Sigmoid colon (tissue), 7 donors: ENCODE data around the gene IGFLR1. TPM values are rescaled to one million over a fixed set of nuclear protein-coding genes. Genes with fewer than 3 reads are reported as not detected.

Experiments used
- DNase-seq: peaks from one replicate; pipeline ENCODE4 v3.0.0-alpha.2; 2019
- H3K27ac ChIP-seq, 4 donors: fragments of 200-600 bp; sonication (generic); one replicate each; pipeline ENCODE4 v1.5.1; 2016 to 2019; ENCODE audit warnings: mild to moderate bottlenecking in 1 of 4
- H3K27me3 ChIP-seq, 3 donors: fragments of 200-600 bp; sonication (generic); one replicate each; pipeline ENCODE4 v1.5.1; 2019; ENCODE audit warnings: mild to moderate bottlenecking in 1 of 3
- H3K36me3 ChIP-seq, 4 donors: fragments of 200-600 bp; sonication (generic); one replicate each; pipeline ENCODE4 v1.5.1; 2016 to 2019
- H3K4me1 ChIP-seq, 4 donors: fragments of 200-600 bp; sonication (generic); one replicate each; pipeline ENCODE4 v1.5.1; 2017 to 2019
- H3K4me3 ChIP-seq, 4 donors: fragments of 200-600 bp; sonication (generic); one replicate each; pipeline ENCODE4 v1.5.1; 2017 to 2019; ENCODE audit warnings: mild to moderate bottlenecking in 2 of 4, moderate library complexity in 1 of 4
- H3K9me3 ChIP-seq, 4 donors: fragments of 200-600 bp in 3 of 4; sonication (generic) in 3 of 4; one replicate each; pipeline versions ENCODE4 v1.5.1 to v1.6.1; 2013 to 2019
- EP300 ChIP-seq, 4 donors: sonication (generic); formaldehyde crosslinking; IDR thresholded peaks; one replicate each; pipeline ENCODE4 v1.6.1; 2017; ENCODE audit warnings: antibody characterized with exemption in 4 of 4
- POLR2A ChIP-seq, 2 donors: fragments of 450-650 bp; IDR thresholded peaks; one replicate each; pipeline ENCODE4 v1.6.1; 2016; ENCODE audit warnings: antibody characterized with exemption in 2 of 2, mild to moderate bottlenecking in 2 of 2, moderate library complexity in 2 of 2
- POLR2AphosphoS5 ChIP-seq, 4 donors: sonication (generic); formaldehyde crosslinking; IDR thresholded peaks; one replicate each; pipeline ENCODE4 v1.6.1; 2017; ENCODE audit warnings: antibody characterized with exemption in 4 of 4
- WGBS, 2 donors: extraction: QIAGEN DNeasy Blood & Tissue Kit; methylation state at CpG; one replicate each; pipeline ENCODE4 v1.1.7; 2013; 5-methylcytosine and 5-hydroxymethylcytosine counted together
- intact Hi-C: fragments of 100-400 bp; cut with DNase I; formaldehyde crosslinking; loops from one replicate; pipeline ENCODE4 v1.15.1; 2023
- polyA plus RNA-seq, 3 donors: library from polyadenylated mRNA; stranded (reverse); fragments of 200-250 nt; gene quantifications; one replicate each; pipeline ENCODE4 v1.2.3, GENCODE V29; 2013
- total RNA-seq, 4 donors: library from RNA; depleted of rRNA; stranded (reverse); fragments of >200 nt; gene quantifications; one replicate each; pipeline ENCODE4 v1.1.0, GENCODE V29; 2016
- TF ChIP-seq, protein P1 (sequence below), 4 experiments: fragments of 450-650 bp in 3 of 4; fragments of 200-600 bp in 1 of 4; IDR thresholded peaks; one replicate each; pipeline ENCODE4 v1.5.1; 2016 to 2019; ENCODE audit warnings: antibody characterized with exemption in 4 of 4, mild to moderate bottlenecking in 3 of 4, moderate library complexity in 2 of 4
- donor health status: healthy with polysubstance abuse.
- donor health status: Bipolar disorder and iron deficiency.
- donor health status: healthy.

IGFLR1 gene
- total and polyA plus RNA-seq, 7 donors = 2.5 to 25.0 (median 9.0) TPM

- intact Hi-C loops = no loop called here
- TF ChIP-seq POLR2AphosphoS5 (IDR thresholded peaks at IDR 0.05) (no peak), EP300 (IDR thresholded peaks at IDR 0.05) (no peak)
- TF ChIP-seq, protein P1, sequence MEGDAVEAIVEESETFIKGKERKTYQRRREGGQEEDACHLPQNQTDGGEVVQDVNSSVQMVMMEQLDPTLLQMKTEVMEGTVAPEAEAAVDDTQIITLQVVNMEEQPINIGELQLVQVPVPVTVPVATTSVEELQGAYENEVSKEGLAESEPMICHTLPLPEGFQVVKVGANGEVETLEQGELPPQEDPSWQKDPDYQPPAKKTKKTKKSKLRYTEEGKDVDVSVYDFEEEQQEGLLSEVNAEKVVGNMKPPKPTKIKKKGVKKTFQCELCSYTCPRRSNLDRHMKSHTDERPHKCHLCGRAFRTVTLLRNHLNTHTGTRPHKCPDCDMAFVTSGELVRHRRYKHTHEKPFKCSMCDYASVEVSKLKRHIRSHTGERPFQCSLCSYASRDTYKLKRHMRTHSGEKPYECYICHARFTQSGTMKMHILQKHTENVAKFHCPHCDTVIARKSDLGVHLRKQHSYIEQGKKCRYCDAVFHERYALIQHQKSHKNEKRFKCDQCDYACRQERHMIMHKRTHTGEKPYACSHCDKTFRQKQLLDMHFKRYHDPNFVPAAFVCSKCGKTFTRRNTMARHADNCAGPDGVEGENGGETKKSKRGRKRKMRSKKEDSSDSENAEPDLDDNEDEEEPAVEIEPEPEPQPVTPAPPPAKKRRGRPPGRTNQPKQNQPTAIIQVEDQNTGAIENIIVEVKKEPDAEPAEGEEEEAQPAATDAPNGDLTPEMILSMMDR (IDR thresholded peaks at IDR 0.05) = no peak
- Histone ChIP-seq H3K4me3 (no peak overlapping the region), H3K36me3 (no peaks in the 10 kb centered on the region), H3K4me1 (peaks cover 0 to 22% (median 18%) of the 10 kb centered on the region in 4 donors), H3K27me3 (no peaks in the 10 kb centered on the region), H3K9me3 (no peaks in the 10 kb centered on the region), H3K27ac (no peak overlapping the region)
- DNase-seq = no peak
- 79 to 85% methylated on average over 12 of the region's 12 CpGs for WGBS, 2 donors
Measured at GRCh38 chr19:35713904-35714495, 28.3 kb downstream of the IGFLR1 start.

GRCh38 chr19:35713506-35713850 lies 28.8 kb downstream of the IGFLR1 start:
- DNase-seq = no peak
- Histone ChIP-seq H3K9me3 (no peaks in the 10 kb centered on the region), H3K4me3 (no peak overlapping the region), H3K27ac (no peak overlapping the region), H3K27me3 (no peaks in the 10 kb centered on the region), H3K36me3 (no peaks in the 10 kb centered on the region), H3K4me1 (peaks cover 0 to 17% (median 13%) of the 10 kb centered on the region in 4 donors)
- TF ChIP-seq POLR2A (IDR thresholded peaks at IDR 0.05) = no peak
- TF ChIP-seq POLR2AphosphoS5 (IDR thresholded peaks at IDR 0.05) = no peak
- TF ChIP-seq EP300 (IDR thresholded peaks at IDR 0.05) = no peak
- TF ChIP-seq, protein P1 (IDR thresholded peaks at IDR 0.05) = no peak
- intact Hi-C loops = no loop called here
- 69 to 86% methylated on average over 2 of the region's 2 CpGs for whole genome bisulfite sequencing, 2 donors

GRCh38 chr19:35712567-35713505 lies 29.4 kb downstream of the IGFLR1 start:
- Histone ChIP-seq H3K4me3 (no peak overlapping the region), H3K36me3 (no peaks in the 10 kb centered on the region), H3K4me1 (peaks cover 0 to 15% (median 13%) of the 10 kb centered on the region in 4 donors), H3K27ac (no peak overlapping the region), H3K9me3 (no peaks in the 10 kb centered on the region), H3K27me3 (no peaks in the 10 kb centered on the region)
- no peak for DNase-seq
- TF ChIP-seq POLR2A (IDR thresholded peaks at IDR 0.05) = no peak
- TF ChIP-seq, protein P1 (IDR thresholded peaks at IDR 0.05) = no peak
- TF ChIP-seq POLR2AphosphoS5 (IDR thresholded peaks at IDR 0.05) = no peak
- no peak for TF ChIP-seq EP300 (IDR thresholded peaks at IDR 0.05)
- intact Hi-C loops = no loop called here
- 73 to 81% methylated on average over 11 of the region's 11 CpGs for WGBS, 2 donors

DNA sequence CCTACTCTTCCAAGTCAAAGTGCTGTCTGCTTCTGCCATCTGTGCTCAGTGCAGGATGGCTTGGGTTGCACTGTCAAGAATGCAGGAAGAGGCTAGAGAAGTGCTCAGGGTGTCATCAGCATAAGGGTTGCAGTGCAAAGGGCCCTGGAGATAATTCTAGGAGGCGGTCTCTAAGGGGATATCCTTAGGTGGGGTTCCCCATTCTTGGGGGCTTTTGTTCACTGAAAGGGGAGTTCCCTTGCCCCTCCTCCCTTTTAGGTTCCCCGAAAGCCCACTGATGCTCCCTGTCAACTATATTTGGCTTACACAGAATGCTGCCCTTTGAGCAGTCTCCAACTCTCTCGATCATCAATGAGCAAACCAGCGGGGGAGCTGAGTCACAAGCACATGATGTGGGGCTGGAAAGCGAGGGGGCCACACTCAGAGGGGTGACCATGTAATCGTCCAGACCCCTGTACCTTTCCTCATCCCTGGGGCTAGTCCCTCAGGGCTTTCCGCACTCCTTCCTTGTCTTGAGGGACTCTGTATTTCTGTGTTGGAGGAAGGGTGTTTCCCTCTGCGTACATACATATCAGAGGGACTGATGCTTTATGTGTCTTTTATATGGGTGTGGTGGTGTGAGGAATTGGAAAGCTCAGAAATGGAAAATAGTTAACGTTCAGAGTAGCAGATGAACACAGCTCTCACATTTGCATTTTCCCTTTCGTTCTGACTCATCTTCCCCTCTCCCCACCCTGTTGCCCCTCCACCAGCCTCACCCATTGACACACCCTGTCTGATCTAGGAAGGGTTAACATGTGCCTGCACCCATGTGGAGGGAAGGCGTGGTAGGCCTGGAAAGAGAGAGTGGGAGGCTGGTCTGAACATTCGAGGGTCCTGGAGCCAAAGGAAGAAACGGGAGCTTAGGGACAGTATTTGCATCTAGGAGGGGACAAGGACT lies 31.2 kb downstream of the IGFLR1 start:
- DNase-seq = no peak
- peaks cover 0 to 9% (median 8%) of the 10 kb centered on the region in 4 donors for H3K4me1 ChIP-seq
- no peaks in the 10 kb centered on the region for H3K9me3 ChIP-seq
- no peaks in the 10 kb centered on the region for H3K36me3 ChIP-seq
- intact Hi-C loops = no loop called here
- H3K27ac ChIP-seq = no peak overlapping the region
- H3K4me3 ChIP-seq = no peak overlapping the region
- WGBS, 2 donors = 58 to 61% methylated on average over 13 of the region's 13 CpGs
- H3K27me3 ChIP-seq = no peaks in the 10 kb centered on the region
- no peak for TF ChIP-seq EP300 (IDR thresholded peaks at IDR 0.05)
- no peak for TF ChIP-seq POLR2AphosphoS5 (IDR thresholded peaks at IDR 0.05)
- TF ChIP-seq, protein P1 (IDR thresholded peaks at IDR 0.05) = no peak
- TF ChIP-seq POLR2A (IDR thresholded peaks at IDR 0.05) = no peak
